Bronchial epithelial cell (primary cell): ENCODE results near the gene AGAP1. TPM values are rescaled to one million over a fixed set of nuclear protein-coding genes. Genes with fewer than 3 reads are reported as not detected.
A peak's percentile ranks its signal among the peaks of the same experiment; 100 is the strongest.

Experiments
- DNase-seq: peaks from one replicate; pipeline ENCODE4 v3.0.0-alpha.2; 2010; ENCODE audit warnings: low read depth
- FAIRE-seq: peaks from 2 replicates; lab custom pipeline; 2011; peaks lifted over from hg19 to GRCh38; lab: Jason Lieb, UNC
- H3K27me3 ChIP-seq: 2 replicates; pipeline ENCODE4 v1.5.1; 2011; ENCODE audit warnings: low read length; ENCODE audit not compliant: control insufficient read depth, insufficient read depth
- H3K36me3 ChIP-seq: 2 replicates; pipeline ENCODE4 v1.5.1; 2011; ENCODE audit warnings: low read length; ENCODE audit not compliant: control insufficient read depth, insufficient read depth
- H3K4me3 ChIP-seq: 2 replicates; pipeline ENCODE4 v1.5.1; 2011; ENCODE audit warnings: mild to moderate bottlenecking, low read depth, low read length, control low read depth
- total RNA-seq: library from RNA; depleted of rRNA; stranded (reverse); fragments of >200 nt; gene quantifications from 2 replicates; pipeline ENCODE4 v1.2.1, GENCODE V29; 2014
- TF ChIP-seq, protein P1 (sequence below): IDR thresholded peaks from 2 replicates; pipeline ENCODE4 v1.5.1; 2011; ENCODE audit warnings: mild to moderate bottlenecking, moderate library complexity, low read length, control low read depth, inconsistent platforms; ENCODE audit not compliant: insufficient read depth, severe bottlenecking

AGAP1 gene
- total RNA-seq, 1 donor from 2014 or later, result 22.4 TPM

DNA sequence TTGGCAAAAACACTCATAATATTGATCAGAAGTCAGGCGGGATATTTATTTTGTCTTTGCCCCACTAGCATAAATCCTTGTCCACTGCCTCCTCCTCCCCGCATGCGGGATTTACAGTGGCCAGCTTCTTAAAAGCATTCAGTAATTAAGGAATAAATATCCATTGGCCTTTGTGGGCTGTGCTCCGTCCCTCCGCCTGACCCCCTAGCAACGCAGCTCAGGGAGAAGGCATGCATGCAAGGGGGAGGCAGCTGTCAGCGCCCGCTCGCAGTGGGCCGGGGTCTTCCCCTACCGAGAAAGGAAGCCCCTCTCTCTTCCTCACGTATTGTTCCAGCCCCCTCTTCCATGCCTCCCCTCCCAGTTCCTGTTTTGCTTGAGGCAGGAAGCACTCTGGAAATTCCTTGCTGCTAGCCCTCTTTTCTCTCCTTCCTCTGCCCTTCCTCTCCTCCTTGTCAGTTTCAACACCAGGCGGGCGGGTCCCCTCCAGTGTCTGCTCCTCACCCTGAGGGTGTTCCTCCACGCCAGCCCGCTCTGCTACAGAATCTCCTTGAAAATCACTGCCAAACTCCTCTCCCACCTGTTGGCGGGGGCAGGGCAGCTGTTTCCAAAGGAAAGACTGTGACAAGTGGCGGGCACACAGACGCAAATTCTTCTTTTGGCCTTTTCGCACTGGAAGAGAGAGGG is 614.2 kb downstream of the AGAP1 start:
- Histone ChIP-seq H3K4me3 (no peak overlapping the region), H3K27me3 (no peaks in the 10 kb centered on the region), H3K36me3 (no peaks in the 10 kb centered on the region)
- FAIRE-seq (no peak), DNase-seq (no peak)
- TF ChIP-seq, protein P1, sequence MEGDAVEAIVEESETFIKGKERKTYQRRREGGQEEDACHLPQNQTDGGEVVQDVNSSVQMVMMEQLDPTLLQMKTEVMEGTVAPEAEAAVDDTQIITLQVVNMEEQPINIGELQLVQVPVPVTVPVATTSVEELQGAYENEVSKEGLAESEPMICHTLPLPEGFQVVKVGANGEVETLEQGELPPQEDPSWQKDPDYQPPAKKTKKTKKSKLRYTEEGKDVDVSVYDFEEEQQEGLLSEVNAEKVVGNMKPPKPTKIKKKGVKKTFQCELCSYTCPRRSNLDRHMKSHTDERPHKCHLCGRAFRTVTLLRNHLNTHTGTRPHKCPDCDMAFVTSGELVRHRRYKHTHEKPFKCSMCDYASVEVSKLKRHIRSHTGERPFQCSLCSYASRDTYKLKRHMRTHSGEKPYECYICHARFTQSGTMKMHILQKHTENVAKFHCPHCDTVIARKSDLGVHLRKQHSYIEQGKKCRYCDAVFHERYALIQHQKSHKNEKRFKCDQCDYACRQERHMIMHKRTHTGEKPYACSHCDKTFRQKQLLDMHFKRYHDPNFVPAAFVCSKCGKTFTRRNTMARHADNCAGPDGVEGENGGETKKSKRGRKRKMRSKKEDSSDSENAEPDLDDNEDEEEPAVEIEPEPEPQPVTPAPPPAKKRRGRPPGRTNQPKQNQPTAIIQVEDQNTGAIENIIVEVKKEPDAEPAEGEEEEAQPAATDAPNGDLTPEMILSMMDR, result no peak

DNA sequence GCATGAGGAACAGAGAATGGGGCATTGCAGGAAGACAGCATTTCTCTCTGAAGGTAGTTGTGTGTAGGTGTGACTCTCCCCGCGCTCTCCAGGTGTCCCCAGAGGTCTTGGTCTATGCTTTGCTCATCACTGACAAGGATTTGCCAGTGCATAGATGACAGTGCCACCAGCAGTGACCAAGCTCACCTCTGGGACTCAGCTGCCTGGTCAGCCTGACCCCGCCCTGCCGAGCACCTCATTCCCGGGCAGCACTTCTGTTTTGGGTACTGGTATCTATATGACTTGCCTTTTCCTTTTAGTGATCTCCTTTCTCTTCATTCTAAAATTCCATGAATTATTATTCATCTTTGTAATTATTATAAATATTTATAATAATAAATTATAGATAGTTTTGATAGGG is 615.2 kb downstream of the AGAP1 start:
- no peaks in the 10 kb centered on the region for H3K36me3 ChIP-seq
- DNase-seq (no peak), FAIRE-seq (no peak)
- TF ChIP-seq, protein P1, result no peak
- H3K4me3 ChIP-seq, result no peak overlapping the region
- H3K27me3 ChIP-seq, result no peaks in the 10 kb centered on the region

DNA sequence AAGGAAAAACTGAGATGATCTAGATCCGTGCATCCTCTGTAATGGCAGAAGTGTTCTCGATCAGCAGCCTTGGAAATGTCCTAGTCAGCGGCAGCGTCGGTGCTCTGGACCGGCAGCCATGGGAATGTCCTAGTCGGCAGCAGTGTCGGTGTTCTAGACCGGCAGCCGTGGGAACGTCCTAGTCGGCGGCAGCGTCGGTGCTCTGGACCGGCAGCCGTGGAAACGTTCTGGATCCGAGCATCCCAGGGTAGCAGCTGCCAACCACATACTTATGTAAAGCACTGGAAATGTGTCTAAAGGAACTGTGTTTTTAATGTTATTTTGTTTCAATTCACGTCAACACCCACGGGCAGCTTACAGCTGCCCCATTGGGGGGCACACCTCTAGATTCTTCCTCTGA is 615.6 kb downstream of the AGAP1 start:
- Histone ChIP-seq H3K4me3 (no peak overlapping the region), H3K36me3 (no peaks in the 10 kb centered on the region), H3K27me3 (no peaks in the 10 kb centered on the region)
- DNase-seq (no peak), FAIRE-seq (no peak)
- TF ChIP-seq, protein P1, result no peak

DNA sequence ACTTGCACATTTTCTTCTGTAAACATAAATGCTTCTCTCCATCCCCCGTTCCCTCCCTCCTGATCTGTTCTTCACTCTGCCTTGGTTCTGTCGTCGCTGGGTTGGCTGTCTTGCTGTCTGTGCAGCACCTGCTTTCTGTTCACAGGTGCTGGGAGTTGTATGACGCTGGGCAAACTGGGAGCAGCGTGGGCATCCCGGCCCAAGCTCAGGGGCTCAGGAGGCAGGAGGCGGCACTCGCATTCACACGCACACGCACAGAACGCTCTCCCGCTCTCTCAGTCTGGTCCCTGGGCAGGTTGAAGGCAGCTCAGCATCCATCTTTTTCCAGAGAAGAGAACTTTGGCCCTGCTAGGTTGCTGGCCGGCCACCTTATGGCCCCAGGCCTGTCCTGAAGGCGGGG is 618.6 kb downstream of the AGAP1 start:
- H3K36me3 ChIP-seq, result no peaks in the 10 kb centered on the region
- no peak overlapping the region for H3K4me3 ChIP-seq
- no peak for FAIRE-seq
- H3K27me3 ChIP-seq, result no peaks in the 10 kb centered on the region
- TF ChIP-seq, protein P1, result no peak
- DNase-seq, result no peak

DNA sequence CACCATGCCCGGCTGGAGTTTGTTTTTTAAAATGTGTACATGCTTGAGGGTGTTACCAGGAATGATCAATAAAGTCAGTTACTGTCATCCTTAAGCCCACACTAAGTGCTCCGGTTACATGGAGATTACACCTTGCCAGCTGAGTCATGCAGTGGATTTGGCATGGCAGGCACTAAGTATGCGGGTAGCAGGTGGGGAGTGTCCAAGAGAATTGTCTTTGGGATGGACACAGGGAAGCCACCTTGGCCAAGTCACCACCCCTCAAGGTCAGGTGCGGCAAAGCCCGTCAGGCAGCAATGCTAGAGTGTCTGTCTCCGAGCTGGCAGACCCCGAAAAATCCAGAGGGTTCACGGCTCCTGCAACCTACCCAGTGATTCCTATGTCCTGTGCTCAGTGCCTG is 619.6 kb downstream of the AGAP1 start:
- TF ChIP-seq, protein P1, result no peak
- no peaks in the 10 kb centered on the region for H3K36me3 ChIP-seq
- peak; percentile 5 for DNase-seq
- H3K4me3 ChIP-seq, result no peak overlapping the region
- no peaks in the 10 kb centered on the region for H3K27me3 ChIP-seq
- FAIRE-seq, result peak; percentile 55

DNA sequence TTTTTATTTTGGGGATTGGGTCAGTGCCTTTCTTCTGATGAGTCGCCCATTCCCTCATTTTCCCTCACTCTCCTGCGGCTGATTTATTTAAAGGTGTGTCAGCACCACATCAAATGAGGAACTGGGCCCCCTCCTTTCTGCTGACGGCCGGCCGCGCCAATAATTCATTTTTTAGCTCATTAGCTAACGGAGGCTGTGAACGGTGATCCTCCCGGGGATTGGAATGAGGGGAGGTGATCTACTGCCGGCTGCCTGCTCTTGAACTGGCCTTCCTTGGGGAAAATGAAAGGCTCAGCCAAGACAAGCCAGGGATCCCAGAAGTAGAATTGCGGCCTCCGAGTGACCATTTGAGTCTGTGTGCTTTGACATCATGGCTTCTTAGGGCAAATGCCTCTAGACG is 620.1 kb downstream of the AGAP1 start:
- TF ChIP-seq, protein P1, result no peak
- no peak for FAIRE-seq
- H3K36me3 ChIP-seq, result no peaks in the 10 kb centered on the region
- no peaks in the 10 kb centered on the region for H3K27me3 ChIP-seq
- H3K4me3 ChIP-seq, result no peak overlapping the region
- DNase-seq, result no peak
